NCI-H187 treated with DMSO at 0.1 percent for 48 hours (cell line): ENCODE data around the gene IKZF1.

ENCODE experiments used
- DNase-seq: peaks from one replicate; lab custom pipeline; 2025; lab: John Stamatoyannopoulos, UW

Gene IKZF1

DNA sequence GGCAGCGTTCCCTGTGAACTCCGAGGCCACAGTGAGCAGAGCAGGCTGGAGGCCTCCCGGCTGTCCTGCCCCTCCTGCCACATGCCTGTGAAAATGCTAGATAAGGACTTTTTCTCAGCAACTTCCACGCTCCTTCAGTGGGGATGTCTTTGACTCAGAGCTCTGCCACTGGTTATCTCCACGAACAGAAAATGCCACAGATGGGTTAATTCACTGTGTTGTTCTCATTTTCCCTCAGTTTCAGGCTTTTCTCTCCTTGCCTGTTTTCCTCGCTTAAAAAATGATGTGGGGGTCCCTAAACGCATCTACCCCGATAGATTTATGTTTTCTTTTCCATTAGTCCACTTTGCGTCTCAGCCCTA is 51.3 kb downstream of the IKZF1 start:
- no peak for DNase-seq

GRCh38 chr7:50356212-50356944 is 51.9 kb downstream of the IKZF1 start:
- DNase-seq = no peak

GRCh38 chr7:50356945-50357268 is 52.4 kb downstream of the IKZF1 start:
- no peak for DNase-seq

- no peak for DNase-seq
These were observed 52.9 kb downstream of the IKZF1 start for GRCh38 chr7:50357426-50357825.

DNA sequence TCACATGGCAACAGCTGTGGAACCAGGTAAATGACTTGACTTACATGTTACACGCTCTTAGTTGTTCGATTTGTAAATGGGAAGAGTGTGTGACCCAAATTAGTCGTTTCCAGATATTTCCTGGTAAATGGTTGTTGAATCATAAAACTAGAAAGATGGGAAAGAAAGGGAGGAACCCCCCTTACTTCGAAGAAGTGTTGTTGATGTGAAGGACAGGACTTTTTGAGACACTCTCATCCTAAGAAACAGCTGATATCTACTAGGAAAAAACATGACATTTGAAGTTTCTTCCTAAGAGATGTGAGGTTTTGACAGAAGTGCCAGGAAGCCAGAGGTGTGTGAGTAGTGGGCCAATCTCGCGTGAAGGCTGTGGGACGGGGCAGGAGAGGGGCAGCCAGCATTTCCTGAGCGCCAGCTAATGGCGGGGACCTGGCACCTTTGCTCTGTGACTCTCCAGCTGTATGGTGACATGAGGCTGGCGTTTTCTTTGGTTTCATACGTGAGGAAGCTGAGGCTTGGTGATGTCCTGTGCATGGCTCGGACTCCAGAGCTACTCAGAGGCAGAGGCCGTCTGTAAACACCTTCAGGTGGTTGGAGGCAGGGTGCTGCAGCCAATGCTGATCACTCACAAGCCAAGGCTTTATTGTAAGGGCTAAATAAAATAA is 53.7 kb downstream of the IKZF1 start:
- DNase-seq = no peak

- no peak for DNase-seq
These were observed 54.3 kb downstream of the IKZF1 start for GRCh38 chr7:50358779-50359178.

DNA sequence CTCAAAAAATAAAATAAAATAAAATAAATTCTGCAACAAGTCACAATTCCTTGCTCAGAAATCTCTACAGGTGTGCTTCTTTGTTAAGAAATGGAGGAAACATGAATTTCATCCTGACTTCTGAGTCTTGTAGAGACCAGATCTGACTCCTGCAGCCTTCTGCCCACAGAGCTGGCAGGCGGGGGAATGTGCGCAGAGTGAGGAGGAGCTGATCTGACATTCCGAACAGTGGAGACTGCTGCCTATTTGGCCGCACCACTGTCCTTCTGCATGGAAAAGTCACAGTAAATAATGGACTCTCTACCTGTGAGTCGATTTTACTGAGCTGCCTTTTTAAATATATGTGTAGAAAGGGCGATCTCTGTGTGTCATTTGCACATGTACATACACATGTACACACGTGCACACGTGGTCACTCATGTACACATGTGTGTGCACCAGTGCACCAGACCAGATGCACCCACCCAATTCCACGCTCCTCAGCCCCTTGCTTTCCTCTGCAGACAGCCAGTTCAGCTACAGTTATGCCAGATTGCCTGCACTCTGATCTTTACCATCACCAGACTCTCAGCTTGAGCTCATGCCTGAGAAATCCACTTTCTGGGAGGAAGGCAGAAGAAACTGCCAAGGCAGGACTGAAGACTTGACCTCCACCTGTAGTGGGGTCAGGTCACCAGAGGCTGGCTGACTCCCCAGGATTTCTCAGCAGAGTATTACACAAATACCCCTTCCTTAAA is 54.9 kb downstream of the IKZF1 start:
- DNase-seq = no peak

DNA sequence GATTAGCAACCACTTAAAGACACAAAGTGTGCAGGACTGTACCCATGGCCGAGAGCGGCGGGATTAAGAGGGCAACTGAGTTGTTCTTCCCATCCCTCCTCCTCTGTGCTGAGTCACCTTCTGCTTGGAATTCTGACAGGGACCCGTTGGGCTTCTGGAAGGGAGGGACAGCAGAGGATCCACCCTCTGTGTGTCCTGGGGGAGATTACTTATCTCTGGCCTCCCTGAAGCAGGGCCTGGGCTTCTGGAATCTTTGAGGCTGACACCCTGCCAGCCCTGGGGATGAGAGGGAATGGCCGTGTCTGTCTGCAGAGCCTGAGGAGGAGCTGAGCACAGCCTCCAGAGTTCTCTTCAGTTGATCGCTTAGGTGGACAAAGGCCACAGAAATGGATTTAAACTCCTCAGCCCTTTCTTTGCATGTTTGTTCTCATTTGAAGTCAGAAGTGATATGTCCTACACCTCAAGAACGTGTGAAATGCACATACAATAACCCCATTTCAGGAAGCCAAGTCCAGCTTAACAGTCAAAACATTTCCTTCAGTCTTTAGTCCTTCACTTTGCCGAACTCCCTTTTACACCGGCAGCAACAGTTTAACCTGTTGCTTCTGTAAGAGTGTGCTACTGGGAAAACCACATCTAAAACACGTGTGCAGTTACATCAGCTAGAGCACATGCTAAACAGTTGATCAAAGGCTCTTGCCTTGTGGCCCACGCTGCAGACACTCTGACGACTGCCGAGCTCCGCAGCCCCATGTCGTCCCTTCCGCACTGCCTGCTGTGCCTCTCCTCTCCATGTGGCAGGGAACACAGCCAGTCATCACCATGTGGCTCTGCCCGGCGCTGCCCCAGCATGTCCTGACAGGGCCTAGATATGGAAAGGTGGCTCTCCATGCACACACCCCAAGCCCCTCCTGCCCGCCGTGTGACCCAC is 55.7 kb downstream of the IKZF1 start:
- DNase-seq = no peak

GRCh38 chr7:50362142-50362541 is 57.6 kb downstream of the IKZF1 start:
- no peak for DNase-seq

DNA sequence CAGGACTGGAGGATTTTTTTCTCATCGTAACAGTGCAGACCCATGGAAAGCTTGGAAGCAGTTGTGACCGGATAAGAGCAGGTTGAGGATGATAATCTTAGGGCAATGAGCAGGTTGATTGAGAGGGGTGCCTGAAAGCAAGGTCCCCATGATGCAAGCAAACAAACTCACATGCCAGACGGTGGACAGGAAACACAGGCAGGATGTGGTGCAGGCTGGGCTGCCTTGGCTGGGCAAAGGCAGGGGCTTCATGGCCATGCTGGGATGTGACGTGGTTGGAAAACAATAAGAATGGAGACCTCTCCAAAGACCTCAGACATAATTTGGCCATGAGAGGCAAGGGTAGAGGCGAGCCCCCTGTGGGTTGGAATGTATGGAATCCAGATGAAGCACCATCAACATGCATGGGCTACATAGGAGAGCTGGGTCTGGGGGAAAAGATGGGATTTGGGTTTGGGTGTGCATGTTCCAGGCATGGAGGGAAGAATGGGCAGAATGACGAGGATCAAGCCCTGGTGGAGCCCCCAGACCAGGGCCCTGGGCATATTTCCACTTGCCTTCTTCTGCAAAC is 58.3 kb downstream of the IKZF1 start:
- DNase-seq = no peak

GRCh38 chr7:50363327-50364060 is 59.0 kb downstream of the IKZF1 start:
- no peak for DNase-seq

- DNase-seq = no peak
These were observed 60.1 kb downstream of the IKZF1 start for GRCh38 chr7:50364645-50365044.

DNA sequence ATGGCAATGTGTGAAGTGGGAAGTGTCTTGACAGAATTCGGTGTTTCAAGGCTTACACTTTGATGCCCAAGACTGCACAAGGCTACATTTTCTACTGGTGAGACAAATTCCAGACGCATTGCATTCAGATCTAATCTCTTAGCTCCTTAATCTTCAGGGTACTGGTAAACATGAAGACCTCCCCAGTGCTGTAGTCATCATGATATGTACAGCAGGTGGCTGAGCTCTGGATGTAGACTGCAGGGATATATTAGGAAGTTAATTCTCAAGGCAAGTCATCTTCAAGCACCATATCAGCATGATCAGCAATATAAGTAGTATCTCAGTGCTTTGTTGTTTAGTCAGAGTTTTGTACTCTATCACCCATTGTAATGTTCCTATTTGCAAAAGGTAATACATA is 61.8 kb downstream of the IKZF1 start:
- DNase-seq = no peak

DNA sequence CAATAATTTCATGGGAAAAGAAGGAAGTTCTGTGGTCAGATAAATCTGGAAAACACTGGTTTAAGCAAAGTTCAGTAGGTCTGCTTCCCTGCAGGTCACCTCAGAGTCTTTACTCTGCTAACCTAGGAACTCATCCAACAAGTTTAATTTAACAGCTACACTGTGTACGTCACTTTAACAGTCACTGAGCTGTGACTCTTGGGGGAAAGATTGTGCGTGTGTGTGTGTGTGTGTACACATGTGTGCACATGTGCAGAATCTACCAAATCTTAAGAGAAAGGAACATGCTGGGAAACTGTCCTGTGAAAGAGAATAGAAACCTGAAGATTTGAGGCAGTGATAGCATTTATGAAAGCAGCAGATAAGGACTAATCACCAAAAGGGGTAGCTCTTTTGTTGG is 62.6 kb downstream of the IKZF1 start:
- DNase-seq = no peak

DNA sequence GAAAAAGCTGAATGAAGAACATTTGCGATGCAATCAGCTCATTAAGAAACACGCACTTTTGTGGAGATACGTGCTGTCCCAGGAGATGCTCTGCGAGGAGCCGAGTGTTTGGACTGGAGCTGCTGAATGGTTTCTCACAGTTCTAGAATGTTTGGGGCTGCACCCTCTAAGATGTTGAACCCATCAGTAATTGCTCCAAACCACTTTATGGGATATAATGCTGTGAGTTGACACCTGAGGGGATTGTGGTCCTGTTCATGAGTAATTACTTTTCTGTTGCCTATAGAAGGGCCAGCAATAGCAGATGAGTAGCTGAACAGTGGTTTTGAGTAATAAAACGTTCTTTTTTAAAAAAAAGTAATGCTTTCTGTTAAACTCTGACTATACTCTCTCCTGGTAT is 63.1 kb downstream of the IKZF1 start:
- no peak for DNase-seq

GRCh38 chr7:50368366-50368765 is 63.9 kb downstream of the IKZF1 start:
- no peak for DNase-seq

DNA sequence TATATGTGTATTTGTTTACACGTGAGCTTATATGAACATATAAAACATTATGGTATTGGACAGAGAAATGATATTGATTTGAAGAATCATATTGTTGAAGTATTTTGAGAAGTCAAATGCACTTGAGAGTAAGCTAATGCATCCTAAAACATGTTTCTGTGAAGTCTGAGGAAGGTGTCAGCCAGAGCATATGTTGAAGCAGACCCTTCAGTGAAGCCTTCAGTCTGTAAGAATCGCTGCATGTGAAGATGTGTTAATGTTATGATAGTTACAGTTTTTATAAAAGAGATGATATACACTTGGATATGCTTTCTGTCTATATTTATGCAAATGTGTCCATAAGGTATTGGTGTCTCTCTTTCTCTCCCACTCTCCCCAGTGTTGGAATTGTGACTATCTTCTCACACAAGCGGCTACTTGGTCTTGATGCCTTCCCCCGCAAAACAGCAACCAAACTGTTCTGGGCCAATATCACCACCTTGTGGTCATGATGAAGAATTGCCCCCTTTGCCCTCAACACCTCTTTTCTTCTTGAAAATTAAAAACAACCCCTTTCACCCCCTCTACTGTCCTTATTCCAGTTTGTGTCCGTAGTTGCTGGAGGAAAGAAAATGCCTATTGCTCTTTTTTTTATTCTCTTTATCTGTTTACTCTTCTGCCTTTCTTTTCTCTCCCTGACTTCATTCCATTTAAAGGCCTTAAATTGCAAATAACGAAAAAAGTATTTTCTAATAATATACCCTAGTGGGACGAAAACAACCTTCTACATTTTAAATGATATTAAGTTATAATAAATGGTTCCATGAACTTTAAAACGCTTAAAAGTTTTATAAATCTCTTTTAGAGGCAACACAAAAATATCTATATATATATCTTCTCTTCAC is 64.9 kb downstream of the IKZF1 start:
- DNase-seq = no peak

- DNase-seq = no peak
These were observed 66.4 kb downstream of the IKZF1 start for GRCh38 chr7:50370884-50371283.

- no peak for DNase-seq
These were observed 67.1 kb downstream of the IKZF1 start for GRCh38 chr7:50371551-50372021.

DNA sequence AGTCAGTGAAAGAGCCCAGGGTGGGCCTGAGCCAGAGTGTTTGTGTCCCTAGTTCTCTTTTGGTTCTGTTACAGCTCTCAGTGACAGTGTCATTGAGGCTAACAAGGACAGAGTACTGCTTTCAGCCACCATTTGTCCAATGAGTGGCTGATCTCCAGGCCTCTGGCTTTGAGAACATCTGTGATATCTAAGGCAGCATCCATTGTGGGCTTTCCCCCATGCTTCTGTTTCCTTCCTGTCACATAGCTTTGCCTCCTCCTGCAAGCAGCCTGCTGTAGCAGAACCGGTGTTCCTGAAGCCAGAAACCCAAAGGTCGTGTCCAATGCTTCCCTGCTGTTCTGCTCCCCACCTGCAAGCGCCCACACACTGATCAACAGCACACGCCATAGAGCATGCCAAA is 68.4 kb downstream of the IKZF1 start:
- DNase-seq = no peak
